Activated CD4-positive, CD25-positive, alpha-beta regulatory T cell (primary cell): ENCODE measurements around the gene PRKACA.

Experiments used
- DNase-seq, 4 experiments: peaks; one replicate each; lab custom pipeline; 2025; lab: John Stamatoyannopoulos, UW

PRKACA gene

GRCh38 chr19:14116918-14117578, 514 bp downstream of the PRKACA start:
- DNase-seq: peak in 1 of 4 experiments; percentile 17

DNA sequence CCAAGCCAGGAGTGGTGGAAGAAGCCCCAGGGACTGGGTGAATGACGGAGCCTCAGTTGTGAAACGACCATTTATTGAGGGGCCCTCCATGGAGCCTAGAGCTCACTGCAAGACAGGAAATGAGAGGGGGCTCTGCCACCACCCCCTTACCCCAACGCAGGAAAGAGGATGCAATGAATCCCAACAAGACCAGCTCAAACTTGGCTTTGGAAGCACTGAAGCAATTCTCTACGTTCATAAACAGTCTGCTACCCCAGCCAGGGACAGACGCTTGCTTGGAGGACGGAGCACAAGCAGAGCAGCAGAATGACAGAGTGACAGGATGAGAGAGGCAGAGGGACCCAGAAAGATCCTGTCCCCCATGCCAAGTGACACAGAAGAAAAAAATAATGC, 1.0 kb downstream of the PRKACA start:
- DNase-seq: no peak

- DNase-seq: no peak
These were observed 1.8 kb downstream of the PRKACA start for GRCh38 chr19:14115756-14116155.

GRCh38 chr19:14114854-14115253, 2.7 kb downstream of the PRKACA start:
- peak in 3 of 4 experiments; percentile 14 to 23 (median 20) for DNase-seq

- no peak for DNase-seq
These were observed 3.1 kb downstream of the PRKACA start for GRCh38 chr19:14114439-14114838.

DNA sequence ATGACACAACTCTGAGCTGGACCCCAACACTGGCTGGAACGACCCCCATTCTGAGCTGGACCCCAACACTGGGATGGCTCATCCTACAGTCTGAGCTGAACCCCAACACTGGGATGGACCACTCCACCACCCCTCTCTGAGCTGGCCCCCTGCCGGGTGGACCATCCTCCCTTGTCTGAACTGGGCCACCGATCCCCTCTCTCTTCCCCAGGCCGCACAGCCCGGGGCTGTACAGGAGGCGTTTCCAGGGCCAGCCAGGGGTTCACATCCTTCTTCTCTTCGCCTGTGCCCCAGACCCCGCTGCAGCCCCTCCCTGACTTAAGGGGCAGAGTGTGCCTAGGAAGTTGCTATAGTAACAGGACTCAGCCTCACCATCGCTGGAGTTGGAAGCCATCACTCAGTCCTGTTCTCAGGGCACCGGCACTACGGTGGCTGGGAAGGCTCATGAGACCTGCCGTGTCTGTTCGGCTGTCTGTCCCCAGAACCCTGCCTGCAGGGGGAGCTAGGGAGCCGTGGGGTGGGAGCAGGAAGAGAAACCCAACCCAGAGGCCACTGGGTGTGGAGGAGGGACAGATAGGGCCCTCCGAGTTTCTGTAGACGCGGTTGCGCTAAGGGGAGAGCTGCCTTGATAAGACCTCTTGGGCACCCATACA, 3.7 kb downstream of the PRKACA start:
- peak in 3 of 4 experiments; percentile 10 to 29 (median 13) for DNase-seq

DNA sequence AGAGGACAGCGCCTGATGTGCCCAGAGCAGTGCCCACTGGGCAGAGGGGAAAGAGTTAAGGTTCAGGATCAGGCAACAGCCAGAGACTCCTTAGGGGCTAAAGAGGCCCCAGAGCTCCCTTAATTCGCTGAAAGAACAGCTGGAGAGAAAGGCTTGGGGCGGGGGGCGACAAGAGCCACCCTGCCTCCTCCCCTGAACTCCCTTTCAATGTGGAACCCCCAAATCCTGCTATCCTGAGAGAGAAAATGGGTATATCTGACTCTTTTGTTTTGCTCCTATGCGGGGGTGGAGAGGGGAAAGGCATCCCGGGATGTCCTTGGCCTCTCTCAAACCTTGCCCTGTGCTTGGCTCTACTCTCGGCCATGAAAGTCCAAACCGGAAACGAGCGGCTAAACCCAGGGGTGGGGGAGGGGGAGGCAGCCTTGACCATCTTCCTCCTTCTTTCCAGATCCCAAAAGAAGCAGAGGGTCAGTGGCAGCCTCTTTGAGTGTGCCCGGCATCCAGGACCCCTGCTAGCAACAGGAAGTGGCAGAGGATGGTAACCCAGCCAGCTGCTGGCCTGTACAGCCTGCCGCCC, 4.7 kb downstream of the PRKACA start:
- DNase-seq: no peak

GRCh38 chr19:14112051-14112808, 5.3 kb downstream of the PRKACA start:
- DNase-seq: no peak

GRCh38 chr19:14111486-14111885, 6.1 kb downstream of the PRKACA start:
- no peak for DNase-seq

DNA sequence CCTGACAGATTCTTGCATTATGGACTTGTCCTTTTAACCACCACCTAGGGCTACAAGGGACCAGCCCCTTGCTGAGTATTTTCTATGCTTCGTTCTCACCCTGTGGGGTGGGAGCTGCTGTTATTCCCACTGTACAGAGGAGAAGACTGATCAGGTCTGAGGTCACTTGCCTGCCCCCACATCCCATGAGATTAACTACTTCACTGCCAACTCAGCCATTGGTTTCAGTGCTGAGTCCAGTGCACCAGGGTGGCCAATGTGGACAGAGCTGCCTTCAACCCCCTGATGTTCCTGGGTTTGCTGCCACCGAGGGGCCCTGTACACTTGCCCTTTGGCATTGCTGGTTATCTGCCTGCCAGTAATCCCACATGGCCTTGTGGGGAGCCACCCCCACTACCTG, 6.9 kb downstream of the PRKACA start:
- DNase-seq: no peak

DNA sequence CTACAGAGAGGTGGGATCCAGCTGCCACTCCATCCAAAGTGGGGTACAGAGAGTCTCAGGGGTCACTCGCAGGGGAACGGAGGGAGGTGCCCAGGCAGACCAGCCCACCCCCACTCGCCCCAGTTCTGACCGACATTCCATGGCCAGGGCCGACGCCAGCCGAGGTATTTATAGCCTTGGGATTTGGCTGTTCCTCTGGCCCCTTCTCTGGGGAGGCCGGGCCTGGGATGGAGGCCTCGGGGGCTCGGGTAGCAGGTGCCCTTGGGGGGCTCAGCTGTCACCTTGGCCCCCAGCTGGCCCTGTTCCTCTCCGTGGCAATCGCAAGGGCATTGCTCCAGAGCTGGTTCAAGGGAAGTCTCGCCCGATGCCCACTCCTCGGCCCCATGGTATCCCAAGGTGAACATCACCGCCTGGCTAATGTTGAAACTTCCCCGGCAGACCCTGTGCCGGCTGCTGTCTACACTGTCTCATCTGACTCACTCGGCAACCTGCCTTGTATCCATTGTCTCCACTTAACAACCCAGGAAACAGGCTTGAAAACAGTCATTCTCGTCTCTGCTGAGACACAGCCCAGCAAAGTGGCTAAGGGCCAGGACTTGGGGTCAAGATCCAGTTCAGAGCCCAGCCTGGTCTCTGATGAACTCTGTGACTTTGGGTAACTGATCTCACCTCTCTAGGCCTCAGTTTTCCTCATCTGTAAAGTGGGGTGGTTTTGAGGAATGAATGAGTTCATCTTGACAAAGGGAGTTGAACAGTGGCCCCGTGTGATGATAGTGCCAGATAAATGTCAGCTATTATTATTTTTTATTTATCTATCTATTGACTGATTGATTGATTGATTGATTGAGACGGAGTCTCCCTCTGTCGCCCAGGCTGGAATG, 9.7 kb downstream of the PRKACA start:
- DNase-seq: no peak

GRCh38 chr19:14106840-14107239, 10.7 kb downstream of the PRKACA start:
- DNase-seq: no peak

DNA sequence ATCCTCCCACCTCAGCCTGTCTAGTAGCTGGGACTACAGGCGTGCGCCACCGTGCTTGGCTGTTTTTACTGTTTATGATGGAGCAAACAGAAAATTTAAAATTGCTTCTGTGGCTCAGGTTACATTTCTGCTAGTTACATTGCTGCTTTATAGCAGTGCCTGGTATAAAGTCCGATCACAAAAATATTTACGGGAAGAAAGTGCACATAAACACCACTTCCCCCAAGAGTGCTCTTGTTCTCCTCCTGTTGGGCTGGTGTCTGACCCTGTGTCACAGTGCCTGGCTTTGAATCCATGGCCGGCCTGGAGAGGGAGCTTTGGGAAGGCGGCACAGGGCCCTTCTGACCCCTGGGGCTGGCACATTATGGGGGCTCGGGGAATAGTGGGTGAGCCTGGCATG, 11.9 kb downstream of the PRKACA start:
- DNase-seq: no peak

DNA sequence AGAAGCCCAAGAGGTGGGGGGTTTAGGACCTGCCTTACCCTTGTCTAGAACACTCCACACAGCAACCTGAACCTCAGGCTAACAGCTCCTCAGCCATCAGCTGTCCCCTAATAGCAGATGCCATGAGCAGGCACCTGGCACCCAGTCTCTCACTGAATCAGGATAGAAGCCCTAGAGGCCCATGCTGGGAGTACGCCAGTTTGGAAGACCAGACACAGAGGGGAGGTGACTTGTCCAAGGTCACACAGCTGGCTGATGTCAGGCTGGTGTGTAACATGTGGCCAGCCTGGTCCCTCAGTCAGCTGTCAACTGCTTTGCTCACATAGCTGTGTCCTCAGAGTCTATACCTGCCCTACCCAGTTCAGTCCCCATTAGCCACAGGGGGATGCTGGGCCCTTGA, 14.3 kb downstream of the PRKACA start:
- no peak for DNase-seq

- no peak for DNase-seq
These were observed 14.8 kb downstream of the PRKACA start for GRCh38 chr19:14102756-14103155.

- no peak for DNase-seq
These were observed 15.4 kb downstream of the PRKACA start for GRCh38 chr19:14102102-14102696.

DNA sequence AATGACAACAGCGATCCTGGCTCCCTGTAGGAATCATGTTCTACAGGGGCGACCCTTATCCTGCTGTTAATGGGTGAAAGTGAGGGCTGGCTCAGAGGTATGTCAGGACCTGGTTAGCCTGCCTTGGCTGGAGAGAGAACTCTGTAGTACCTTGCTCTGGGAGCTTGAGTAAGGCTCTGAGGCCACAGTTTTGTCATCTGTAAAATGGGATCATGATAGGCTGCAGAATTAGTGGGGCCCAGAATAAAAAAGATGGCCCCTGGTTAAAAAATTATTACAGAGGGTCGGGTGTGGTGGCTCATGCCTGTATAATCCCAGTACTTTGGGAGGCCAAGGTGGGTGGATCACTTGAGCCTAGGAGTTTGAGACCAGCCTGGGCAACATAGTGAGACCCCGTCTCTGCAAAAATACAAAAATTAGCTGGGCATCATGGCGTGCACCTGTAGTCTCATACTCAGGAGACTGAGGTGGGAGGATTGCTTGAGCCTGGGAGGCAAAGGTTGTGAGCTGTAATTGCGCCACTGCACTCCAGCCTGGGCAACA, 16.5 kb downstream of the PRKACA start:
- no peak for DNase-seq

- DNase-seq: no peak
These were observed 19.9 kb downstream of the PRKACA start for GRCh38 chr19:14097532-14098151.

DNA sequence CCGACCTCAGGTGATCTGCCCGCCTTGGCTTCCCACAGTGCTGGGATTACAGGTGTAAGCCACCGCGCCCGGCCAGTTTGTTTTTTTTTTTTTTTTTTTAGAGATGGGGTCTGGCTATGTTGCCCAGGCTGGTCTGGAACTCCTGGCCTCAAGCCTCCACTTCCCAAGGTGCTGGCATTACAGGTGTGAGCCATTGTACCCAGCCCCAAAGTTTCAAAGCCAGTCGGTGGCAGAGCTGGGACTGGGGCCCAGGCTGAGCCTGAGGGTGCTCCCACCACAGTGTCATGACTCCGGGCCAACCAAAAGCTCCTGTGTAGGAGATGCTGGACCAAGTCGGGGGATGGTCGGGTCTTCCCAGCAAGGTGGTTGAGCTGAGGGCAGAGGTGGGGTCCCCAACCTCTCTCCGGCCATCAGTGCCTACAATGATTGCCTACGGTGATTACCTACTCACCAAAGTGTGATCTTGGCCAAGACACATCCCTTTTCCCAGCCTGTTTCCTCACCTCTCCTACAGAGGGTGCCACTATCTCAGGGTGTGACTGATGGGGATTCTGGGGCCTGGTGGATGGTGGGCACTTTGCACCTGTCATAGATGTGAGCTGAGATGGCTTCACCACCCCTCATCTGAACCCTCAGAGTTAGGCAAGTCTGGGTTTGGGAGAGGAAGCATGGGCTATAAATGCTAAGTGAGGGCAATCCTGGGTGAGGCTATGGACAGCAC, 21.1 kb downstream of the PRKACA start:
- DNase-seq: no peak

GRCh38 chr19:14094854-14095253, 22.7 kb downstream of the PRKACA start:
- DNase-seq: no peak
